Loucy (cell line): ENCODE results near the gene UNC80.

Experiments
- H2AFZ ChIP-seq: fragments of 200-600 bp; sonication (generic); 2 replicates; pipeline ENCODE4 v1.6.0; 2016; ENCODE audit warnings: antibody characterized with exemption, mild to moderate bottlenecking, low read length, moderate library complexity
- H3F3A ChIP-seq: fragments of 200-600 bp; 2 replicates; pipeline ENCODE4 v1.6.0; 2016; ENCODE audit warnings: antibody characterized with exemption, low read depth, mild to moderate bottlenecking
- H3K27me3 ChIP-seq: fragments of 200-600 bp; sonication (generic); 2 replicates; pipeline ENCODE4 v1.6.1; 2014; ENCODE audit warnings: low read length, mild to moderate bottlenecking; ENCODE audit not compliant: insufficient read depth, poor library complexity, severe bottlenecking
- H3K36me3 ChIP-seq: fragments of 200-600 bp; sonication (generic); 2 replicates; pipeline ENCODE4 v1.6.1; 2016; ENCODE audit warnings: low read length; ENCODE audit not compliant: insufficient read depth
- H3K4me1 ChIP-seq: fragments of 200-600 bp; sonication (generic); 2 replicates; pipeline ENCODE4 v1.5.1; 2014; ENCODE audit warnings: low read length, mild to moderate bottlenecking; ENCODE audit not compliant: insufficient read depth, poor library complexity, severe bottlenecking
- H3K4me2 ChIP-seq: fragments of 200-600 bp; sonication (generic); 2 replicates; pipeline ENCODE4 v1.6.0; 2014; ENCODE audit warnings: antibody characterized with exemption, low read length, low read depth, mild to moderate bottlenecking; ENCODE audit not compliant: poor library complexity, severe bottlenecking
- H3K4me3 ChIP-seq: fragments of 200-600 bp; sonication (generic); 2 replicates; pipeline ENCODE4 v1.5.1; 2014; ENCODE audit warnings: low read length, mild to moderate bottlenecking, mixed read lengths; ENCODE audit not compliant: poor library complexity, severe bottlenecking
- H3K79me2 ChIP-seq: fragments of 200-600 bp; sonication (generic); 2 replicates; pipeline ENCODE4 v1.6.1; 2014; ENCODE audit warnings: low read length; ENCODE audit not compliant: insufficient read depth
- H3K9ac ChIP-seq: fragments of 200-600 bp; sonication (generic); 2 replicates; pipeline ENCODE4 v1.6.0; 2014; ENCODE audit warnings: mild to moderate bottlenecking, low read depth, low read length, moderate library complexity; ENCODE audit not compliant: poor library complexity, severe bottlenecking
- H3K9me2 ChIP-seq: fragments of 200-600 bp; sonication (generic); replicated peaks from 2 replicates; pipeline ENCODE4 v1.6.1; 2016; ENCODE audit warnings: low read depth, low read length, mixed read lengths
- H3K9me3 ChIP-seq: fragments of 200-600 bp; sonication (generic); 2 replicates; pipeline ENCODE4 v1.6.1; 2014; ENCODE audit warnings: mild to moderate bottlenecking, antibody characterized with exemption, low read length, low read depth; ENCODE audit not compliant: insufficient read depth
- H4K20me1 ChIP-seq: fragments of 200-600 bp; sonication (generic); 2 replicates; pipeline ENCODE4 v1.6.0; 2014; ENCODE audit warnings: antibody characterized with exemption, low read length, mild to moderate bottlenecking; ENCODE audit not compliant: insufficient read depth, poor library complexity, severe bottlenecking
- CTCF ChIP-seq: fragments of 200-600 bp; sonication (generic); conservative IDR thresholded peaks from 2 replicates; pipeline ENCODE4 v1.5.1; 2014; ENCODE audit warnings: mild to moderate bottlenecking, antibody characterized with exemption, low read length
- EZH2phosphoT487 ChIP-seq: fragments of 200-600 bp; IDR thresholded peaks from 2 replicates; pipeline ENCODE4 v1.6.1; 2018; ENCODE audit warnings: antibody characterized with exemption, mild to moderate bottlenecking, moderate library complexity, borderline replicate concordance

Gene UNC80

DNA sequence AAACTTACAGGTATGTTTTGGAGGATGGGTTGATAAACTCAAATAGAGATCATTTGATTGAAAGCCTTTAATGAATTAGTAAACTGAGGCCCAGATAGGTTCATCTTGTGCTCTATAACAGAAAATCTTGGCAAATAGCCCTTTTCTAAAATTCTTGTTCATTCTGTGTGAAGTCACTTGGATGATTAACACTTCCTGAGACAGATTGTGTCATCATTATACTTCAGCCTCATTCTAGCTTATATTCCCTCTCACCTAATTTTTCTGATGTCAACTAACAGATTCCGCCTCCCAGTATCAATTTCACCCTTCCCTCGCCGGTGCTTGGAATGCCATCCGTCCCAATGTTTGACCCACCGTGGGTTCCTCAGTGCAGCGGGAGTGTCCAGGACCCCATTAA is 146.6 kb downstream of the UNC80 start:
- no peak overlapping the region for H3K4me2 ChIP-seq
- no peak overlapping the region for H3K4me3 ChIP-seq
- H3K36me3 ChIP-seq = no peaks in the 10 kb centered on the region
- no peaks in the 10 kb centered on the region for H3K9me3 ChIP-seq
- no peaks in the 10 kb centered on the region for H3K79me2 ChIP-seq
- H2AFZ ChIP-seq = no peak overlapping the region
- no peaks in the 10 kb centered on the region for H3K9me2 ChIP-seq
- no peak overlapping the region for H3K9ac ChIP-seq
- no peaks in the 10 kb centered on the region for H4K20me1 ChIP-seq
- TF ChIP-seq CTCF = no peak
- no peaks in the 10 kb centered on the region for H3K27me3 ChIP-seq
- H3K4me1 ChIP-seq = no peaks in the 10 kb centered on the region
- H3F3A ChIP-seq = no peaks in the 10 kb centered on the region

DNA sequence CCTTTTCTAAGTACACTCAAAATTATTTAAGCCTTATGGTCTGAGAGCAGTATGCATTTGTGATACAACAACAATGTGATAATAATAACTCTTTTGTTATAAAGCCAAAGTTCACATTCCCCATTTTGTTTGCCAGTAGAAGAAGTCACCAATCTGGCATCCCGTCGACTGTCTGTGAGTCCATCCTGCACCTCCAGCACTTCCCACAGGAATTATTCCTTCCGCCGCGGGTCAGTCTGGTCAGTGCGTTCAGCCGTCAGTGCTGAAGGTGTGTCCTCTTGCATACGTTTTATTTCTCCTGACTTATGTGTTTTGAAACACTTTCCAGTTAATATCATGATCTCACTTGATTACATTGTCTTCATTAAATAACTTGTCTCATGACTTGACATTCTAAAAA is 150.5 kb downstream of the UNC80 start:
- Histone ChIP-seq H3K36me3 (no peaks in the 10 kb centered on the region), H3F3A (no peaks in the 10 kb centered on the region), H3K4me1 (no peaks in the 10 kb centered on the region), H3K9me2 (no peaks in the 10 kb centered on the region), H3K4me2 (no peak overlapping the region), H3K9me3 (no peaks in the 10 kb centered on the region), H2AFZ (no peak overlapping the region), H4K20me1 (no peaks in the 10 kb centered on the region), H3K4me3 (no peak overlapping the region), H3K9ac (no peak overlapping the region), H3K27me3 (no peaks in the 10 kb centered on the region), H3K79me2 (no peaks in the 10 kb centered on the region)
- no peak for TF ChIP-seq EZH2phosphoT487
- no peak for TF ChIP-seq CTCF

- no peaks in the 10 kb centered on the region for H3K27me3 ChIP-seq
Observed at GRCh38 chr2:209929369-209929768, 157.7 kb downstream of the UNC80 start.

More at GRCh38 chr2:209929369-209929768, 157.7 kb downstream of the UNC80 start:
- Histone ChIP-seq H3K4me2 (no peak overlapping the region), H3K4me3 (no peak overlapping the region), H3F3A (no peaks in the 10 kb centered on the region), H3K36me3 (no peaks in the 10 kb centered on the region), H3K9ac (no peak overlapping the region), H4K20me1 (no peaks in the 10 kb centered on the region), H2AFZ (no peak overlapping the region), H3K9me3 (no peaks in the 10 kb centered on the region), H3K79me2 (no peaks in the 10 kb centered on the region), H3K9me2 (no peaks in the 10 kb centered on the region), H3K4me1 (no peaks in the 10 kb centered on the region)
- TF ChIP-seq EZH2phosphoT487 (no peak), CTCF (no peak)
